ENCODE measurements around the gene TENT5C.
"Not testable (repeated sequence)": the region's sequence is repeated elsewhere in the genome, so short reads cannot be mapped to it uniquely, and the experiment has no call there.

Gene TENT5C

DNA sequence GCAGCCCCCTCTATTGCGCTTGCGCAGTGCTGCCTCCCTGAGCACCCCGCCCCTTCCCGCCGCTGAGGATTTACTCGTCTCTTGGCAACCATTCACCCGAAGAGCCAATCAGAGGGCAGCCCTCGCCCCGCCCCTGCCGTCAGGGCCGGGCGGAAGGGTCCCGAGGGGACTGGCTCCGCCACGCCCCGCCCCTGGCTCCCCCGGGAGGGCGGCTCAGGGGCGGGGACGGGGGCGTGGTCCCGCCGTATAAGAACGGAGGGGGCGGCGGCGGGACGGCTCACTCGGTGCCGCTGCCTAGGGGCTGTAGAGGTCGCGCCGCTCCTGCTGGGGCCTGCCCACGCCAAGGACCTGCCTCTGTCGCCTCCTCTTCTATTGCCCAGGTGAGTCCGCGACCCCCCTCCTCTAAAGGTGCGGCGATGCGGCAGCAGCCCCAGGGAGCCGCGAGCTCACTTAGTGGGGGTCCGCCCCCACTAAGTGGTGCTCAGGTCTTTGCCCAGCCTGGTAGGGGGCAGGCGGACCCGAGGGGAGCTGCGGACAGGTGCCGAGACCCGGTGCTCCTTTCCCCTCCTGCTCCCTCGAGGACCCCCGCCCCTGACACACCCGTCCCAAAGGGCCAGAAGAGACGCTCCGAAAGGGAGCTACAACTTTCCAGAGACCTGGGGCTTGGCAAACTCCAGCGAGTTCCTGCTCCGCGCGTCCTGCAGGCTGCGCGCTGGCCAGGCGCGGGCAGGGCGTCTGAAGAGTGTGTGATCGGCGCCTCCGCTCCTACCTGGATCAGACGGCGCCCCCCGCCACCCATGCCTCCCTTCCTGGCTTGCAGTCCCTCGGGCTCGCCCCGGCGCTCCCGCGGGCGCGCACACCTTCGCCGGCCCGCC lies at the start of gene TENT5C:
Gene TENT5C, plus strand, starts transcription at position 275 of the 875 bp plus-strand sequence. CDS start 16,821 bp downstream, outside the sequence.
- TF ChIP-seq, protein P1, sequence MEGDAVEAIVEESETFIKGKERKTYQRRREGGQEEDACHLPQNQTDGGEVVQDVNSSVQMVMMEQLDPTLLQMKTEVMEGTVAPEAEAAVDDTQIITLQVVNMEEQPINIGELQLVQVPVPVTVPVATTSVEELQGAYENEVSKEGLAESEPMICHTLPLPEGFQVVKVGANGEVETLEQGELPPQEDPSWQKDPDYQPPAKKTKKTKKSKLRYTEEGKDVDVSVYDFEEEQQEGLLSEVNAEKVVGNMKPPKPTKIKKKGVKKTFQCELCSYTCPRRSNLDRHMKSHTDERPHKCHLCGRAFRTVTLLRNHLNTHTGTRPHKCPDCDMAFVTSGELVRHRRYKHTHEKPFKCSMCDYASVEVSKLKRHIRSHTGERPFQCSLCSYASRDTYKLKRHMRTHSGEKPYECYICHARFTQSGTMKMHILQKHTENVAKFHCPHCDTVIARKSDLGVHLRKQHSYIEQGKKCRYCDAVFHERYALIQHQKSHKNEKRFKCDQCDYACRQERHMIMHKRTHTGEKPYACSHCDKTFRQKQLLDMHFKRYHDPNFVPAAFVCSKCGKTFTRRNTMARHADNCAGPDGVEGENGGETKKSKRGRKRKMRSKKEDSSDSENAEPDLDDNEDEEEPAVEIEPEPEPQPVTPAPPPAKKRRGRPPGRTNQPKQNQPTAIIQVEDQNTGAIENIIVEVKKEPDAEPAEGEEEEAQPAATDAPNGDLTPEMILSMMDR (IDR thresholded peaks at IDR 0.05) = peak in 1 of 2 experiments; percentile 8
- Histone ChIP-seq H3K4me3 (peak within 1 kb of the TSS; percentile 68 to 84), H3K27me3 (no peaks in the 10 kb centered on the region), H3K27ac (peak within 1 kb of the TSS; percentile 95), H3K9me3 (no peaks in the 10 kb centered on the region), H3K36me3 (no peaks in the 10 kb centered on the region), H3K4me1 (peaks cover 0 to 38% (median 20%) of the 10 kb centered on the region in 4 donors)
- DNase-seq = peak; percentile 98 to 99
- intact Hi-C loops (cut with DNase I; ENCODE audit: low total_unique reads) = loop anchor here (5.0 kb wide), 4 partner anchors 66 to 484 kb away; partner anchors contain the start of genes MAN1A2 and TRIM45

DNA sequence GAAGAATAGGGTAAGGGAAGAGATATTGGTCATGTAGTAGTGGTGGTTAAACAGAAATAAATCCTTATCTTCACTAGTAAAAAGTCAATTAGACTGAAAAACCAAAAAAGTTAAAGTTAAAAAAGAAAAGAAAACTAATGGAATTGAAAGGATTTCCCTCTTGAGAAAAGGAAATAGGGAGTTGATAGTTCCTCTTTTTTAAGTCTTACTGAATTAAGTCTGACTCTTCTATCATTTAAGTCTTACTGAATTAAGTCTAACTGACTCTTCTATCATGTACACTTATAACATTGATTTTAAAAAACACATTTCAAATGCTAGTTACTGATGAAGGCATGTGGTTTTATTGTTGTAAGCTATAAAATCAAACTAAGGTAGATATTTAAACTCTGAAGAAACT lies 49.5 kb upstream of the TENT5C start:
- H3K9me3 ChIP-seq = no peaks in the 10 kb centered on the region
- H3K36me3 ChIP-seq = no peaks in the 10 kb centered on the region
- no peak overlapping the region for H3K4me3 ChIP-seq
- intact Hi-C loops (cut with DNase I; ENCODE audit: low total_unique reads) = no loop called here
- H3K27ac ChIP-seq = no peak overlapping the region
- H3K27me3 ChIP-seq = no peaks in the 10 kb centered on the region
- H3K4me1 ChIP-seq = no peaks in the 10 kb centered on the region
- TF ChIP-seq, protein P1 (IDR thresholded peaks at IDR 0.05) = no peak
- no peak for DNase-seq

DNA sequence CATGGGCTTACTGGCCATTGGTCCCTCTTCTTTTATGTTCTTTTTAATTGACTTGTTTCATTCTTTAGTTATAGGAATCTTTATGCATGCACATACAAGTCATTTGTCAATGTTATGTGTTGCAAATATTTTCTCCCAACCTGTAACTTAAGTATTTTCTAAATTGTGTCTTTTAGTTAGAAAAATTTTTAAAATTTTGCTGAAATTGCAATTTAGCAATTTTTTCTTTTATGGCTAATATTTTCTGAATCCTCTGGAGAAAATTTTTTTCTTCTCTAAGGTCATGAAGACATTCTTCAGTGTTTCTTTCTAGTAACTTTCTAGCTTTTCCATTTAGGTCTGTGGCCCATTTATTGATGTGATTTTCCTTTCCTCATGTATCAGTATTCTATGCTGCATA lies 48.9 kb upstream of the TENT5C start:
- intact Hi-C loops (cut with DNase I; ENCODE audit: low total_unique reads) = no loop called here
- no peak for DNase-seq
- no peaks in the 10 kb centered on the region for H3K27me3 ChIP-seq
- TF ChIP-seq, protein P1 (IDR thresholded peaks at IDR 0.05) = no peak
- H3K36me3 ChIP-seq = no peaks in the 10 kb centered on the region
- H3K27ac ChIP-seq = no peak overlapping the region
- H3K4me1 ChIP-seq = no peaks in the 10 kb centered on the region
- H3K4me3 ChIP-seq = no peak overlapping the region
- no peaks in the 10 kb centered on the region for H3K9me3 ChIP-seq

DNA sequence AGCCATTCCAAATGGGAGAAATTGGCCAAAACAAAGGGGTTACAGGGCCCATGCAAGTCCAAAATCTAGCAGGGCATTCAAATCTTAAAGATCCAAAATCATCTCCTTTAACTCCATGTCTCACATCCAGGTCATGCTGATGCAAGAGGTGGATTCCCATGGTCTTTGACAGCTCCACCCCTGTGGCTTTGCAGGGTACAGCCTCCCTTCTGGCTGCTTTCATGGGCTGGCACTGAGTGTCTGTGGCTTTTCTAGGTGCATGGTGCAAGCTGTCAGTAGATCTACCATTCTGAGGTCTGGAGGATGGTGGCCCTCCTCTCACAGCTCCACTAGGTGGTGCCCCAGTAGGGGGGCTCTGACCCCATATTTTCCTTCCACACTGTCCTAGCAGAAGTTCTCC lies 47.4 kb upstream of the TENT5C start:
- H3K9me3 ChIP-seq; H3K27ac ChIP-seq; intact Hi-C loops (cut with DNase I; ENCODE audit: low total_unique reads); DNase-seq; H3K4me3 ChIP-seq; H3K27me3 ChIP-seq; H3K4me1 ChIP-seq; H3K36me3 ChIP-seq: not testable (repeated sequence)

DNA sequence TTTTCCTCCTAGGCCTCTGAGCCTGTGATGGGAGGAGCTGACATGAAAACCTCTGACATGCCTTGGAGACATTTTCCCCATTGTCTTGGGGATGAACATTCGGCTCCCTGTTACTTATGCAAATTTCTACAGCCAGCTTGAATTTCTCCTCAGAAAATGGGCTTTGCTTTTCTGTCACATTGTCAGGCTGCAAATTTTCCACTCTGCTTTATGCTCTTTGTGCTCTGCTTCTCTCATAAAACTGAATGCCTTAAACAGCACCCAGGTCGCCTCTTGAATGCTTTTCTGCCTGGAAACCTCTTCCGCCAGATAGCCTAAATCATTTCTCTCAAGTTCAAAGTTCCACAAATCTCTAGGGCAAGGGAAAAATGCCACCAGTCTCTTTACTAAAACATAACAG lies 46.7 kb upstream of the TENT5C start:
- H3K4me1 ChIP-seq = no peaks in the 10 kb centered on the region
- intact Hi-C loops (cut with DNase I; ENCODE audit: low total_unique reads) = no loop called here
- no peak for DNase-seq
- H3K4me3 ChIP-seq = no peak overlapping the region
- H3K36me3 ChIP-seq = no peaks in the 10 kb centered on the region
- H3K27ac ChIP-seq = no peak overlapping the region
- TF ChIP-seq, protein P1 (IDR thresholded peaks at IDR 0.05) = no peak
- H3K9me3 ChIP-seq = no peaks in the 10 kb centered on the region
- no peaks in the 10 kb centered on the region for H3K27me3 ChIP-seq

DNA sequence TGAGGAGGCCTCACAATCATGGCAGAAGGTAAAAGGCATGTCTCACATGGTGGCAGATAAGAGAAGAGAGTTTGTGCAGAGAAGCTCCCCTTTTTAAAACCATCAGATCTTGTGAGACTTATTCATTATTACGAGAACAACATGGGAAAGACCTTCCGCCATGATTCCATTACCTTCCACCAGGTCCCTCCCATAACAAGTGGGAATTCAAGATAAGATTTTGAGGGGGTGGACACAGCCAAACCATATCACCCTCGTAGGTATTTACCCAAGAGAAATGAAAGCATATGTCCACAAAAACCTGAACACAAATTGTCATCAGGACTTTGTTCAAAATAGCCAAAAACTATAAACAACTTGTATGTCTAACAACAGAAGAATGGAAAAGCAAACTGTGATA lies 45.9 kb upstream of the TENT5C start:
- Histone ChIP-seq H3K9me3 (no peaks in the 10 kb centered on the region), H3K27ac (no peak overlapping the region), H3K4me1 (peaks cover 0 to 3% (median 0%) of the 10 kb centered on the region in 4 donors), H3K27me3 (no peaks in the 10 kb centered on the region), H3K36me3 (no peaks in the 10 kb centered on the region), H3K4me3 (no peak overlapping the region)
- intact Hi-C loops (cut with DNase I; ENCODE audit: low total_unique reads) = no loop called here
- TF ChIP-seq, protein P1 (IDR thresholded peaks at IDR 0.05) = no peak
- no peak for DNase-seq

Measured in tibial artery (tissue), 4 donors.